BJ (cell line): ENCODE data around the gene TNFRSF19. TPM values are rescaled to one million over a fixed set of nuclear protein-coding genes. Genes with fewer than 3 reads are reported as not detected.
"Not testable (repeated sequence)": the region's sequence is repeated elsewhere in the genome, so short reads cannot be mapped to it uniquely, and the experiment has no call there.

Experiments used
- CTCF ChIA-PET: fragments of 350-600 bp; formaldehyde crosslinking; extraction: SDS; loops from one replicate; lab custom pipeline; 2021; ENCODE audit warnings: antibody characterized with exemption, inconsistent platforms; lab: Yijun Ruan, JAX
- POLR2A ChIA-PET: fragments of 300-600 bp; sonication (Branson Sonifier 250); formaldehyde crosslinking; extraction: SDS; loops from one replicate; lab custom pipeline; 2021; ENCODE audit warnings: antibody characterized with exemption; lab: Charles Lee
- DNase-seq: peaks from one replicate; pipeline ENCODE4 v3.0.0-alpha.2; 2011; ENCODE audit warnings: low read depth
- H3K27me3 ChIP-seq: 2 replicates; pipeline ENCODE4 v1.6.0; 2011; ENCODE audit warnings: low read length; ENCODE audit not compliant: control insufficient read depth, insufficient read depth
- H3K36me3 ChIP-seq: 2 replicates; pipeline ENCODE4 v1.5.1; 2011; ENCODE audit warnings: low read length; ENCODE audit not compliant: control insufficient read depth, insufficient read depth
- H3K4me3 ChIP-seq: 2 replicates; pipeline ENCODE4 v1.5.1; 2011; ENCODE audit warnings: low read depth, mild to moderate bottlenecking, control low read depth, low read length
- polyA plus RNA-seq: library from polyadenylated mRNA; depleted of rRNA; stranded (reverse); fragments of >200 nt; gene quantifications from 2 replicates; pipeline ENCODE4 v1.2.3, GENCODE V29; 2011
- TF ChIP-seq, protein P1 (sequence below): IDR thresholded peaks from 2 replicates; pipeline ENCODE4 v1.5.1; 2011; ENCODE audit warnings: low read depth, mild to moderate bottlenecking, control low read depth, inconsistent platforms, low read length, moderate library complexity; ENCODE audit not compliant: insufficient read depth

Gene TNFRSF19
- polyA plus RNA-seq, 1 experiment: 14.8 TPM

DNA sequence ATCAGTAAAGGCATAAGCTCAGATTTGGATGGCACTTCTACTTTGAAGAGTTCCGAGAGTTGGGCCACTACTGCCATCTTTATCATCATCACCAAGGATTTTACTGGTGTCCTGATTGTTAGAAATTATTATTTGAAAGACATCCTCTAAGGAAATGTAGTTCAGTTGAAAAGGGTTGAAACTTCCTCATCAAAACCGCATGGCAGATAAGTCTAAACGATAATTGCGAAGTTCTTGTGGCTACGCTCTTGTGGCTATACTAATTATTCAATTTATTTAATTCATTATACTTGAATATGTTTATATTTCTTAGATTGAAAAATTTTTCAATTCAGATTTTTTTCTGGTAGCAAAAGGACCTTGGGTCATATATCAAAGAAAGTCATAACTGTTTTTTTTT is 22.4 kb downstream of the TNFRSF19 start:
- TF ChIP-seq, protein P1, sequence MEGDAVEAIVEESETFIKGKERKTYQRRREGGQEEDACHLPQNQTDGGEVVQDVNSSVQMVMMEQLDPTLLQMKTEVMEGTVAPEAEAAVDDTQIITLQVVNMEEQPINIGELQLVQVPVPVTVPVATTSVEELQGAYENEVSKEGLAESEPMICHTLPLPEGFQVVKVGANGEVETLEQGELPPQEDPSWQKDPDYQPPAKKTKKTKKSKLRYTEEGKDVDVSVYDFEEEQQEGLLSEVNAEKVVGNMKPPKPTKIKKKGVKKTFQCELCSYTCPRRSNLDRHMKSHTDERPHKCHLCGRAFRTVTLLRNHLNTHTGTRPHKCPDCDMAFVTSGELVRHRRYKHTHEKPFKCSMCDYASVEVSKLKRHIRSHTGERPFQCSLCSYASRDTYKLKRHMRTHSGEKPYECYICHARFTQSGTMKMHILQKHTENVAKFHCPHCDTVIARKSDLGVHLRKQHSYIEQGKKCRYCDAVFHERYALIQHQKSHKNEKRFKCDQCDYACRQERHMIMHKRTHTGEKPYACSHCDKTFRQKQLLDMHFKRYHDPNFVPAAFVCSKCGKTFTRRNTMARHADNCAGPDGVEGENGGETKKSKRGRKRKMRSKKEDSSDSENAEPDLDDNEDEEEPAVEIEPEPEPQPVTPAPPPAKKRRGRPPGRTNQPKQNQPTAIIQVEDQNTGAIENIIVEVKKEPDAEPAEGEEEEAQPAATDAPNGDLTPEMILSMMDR: no peak
- no peak for DNase-seq
- Histone ChIP-seq H3K27me3 (no peaks in the 10 kb centered on the region), H3K4me3 (no peak overlapping the region), H3K36me3 (peaks cover 1% of the 10 kb centered on the region; the same call in 1 of the 2 replicates)
- POLR2A ChIA-PET: no interaction called here
- CTCF ChIA-PET: no interaction called here

DNA sequence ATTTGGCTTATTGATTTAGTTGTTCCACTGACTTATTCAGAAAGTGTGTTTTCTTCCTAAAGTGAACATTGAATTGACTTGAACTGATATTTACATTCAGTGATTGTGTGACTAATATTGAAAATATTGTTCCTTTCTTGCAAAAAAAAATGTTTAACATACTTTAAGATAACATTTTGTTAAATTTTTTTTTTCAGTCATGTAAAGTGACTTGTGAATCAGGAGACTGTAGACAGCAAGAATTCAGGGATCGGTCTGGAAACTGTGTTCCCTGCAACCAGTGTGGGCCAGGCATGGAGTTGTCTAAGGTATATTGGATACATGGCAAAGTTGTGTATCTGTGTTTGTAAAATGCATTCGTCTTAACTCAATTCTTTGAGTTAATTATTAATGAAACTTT is 22.9 kb downstream of the TNFRSF19 start:
- Histone ChIP-seq H3K27me3 (no peaks in the 10 kb centered on the region), H3K4me3 (no peak overlapping the region), H3K36me3 (peaks cover 1% of the 10 kb centered on the region; the same call in 1 of the 2 replicates)
- ChIA-PET POLR2A (no interaction called here), CTCF (no interaction called here)
- no peak for DNase-seq
- TF ChIP-seq, protein P1: no peak

DNA sequence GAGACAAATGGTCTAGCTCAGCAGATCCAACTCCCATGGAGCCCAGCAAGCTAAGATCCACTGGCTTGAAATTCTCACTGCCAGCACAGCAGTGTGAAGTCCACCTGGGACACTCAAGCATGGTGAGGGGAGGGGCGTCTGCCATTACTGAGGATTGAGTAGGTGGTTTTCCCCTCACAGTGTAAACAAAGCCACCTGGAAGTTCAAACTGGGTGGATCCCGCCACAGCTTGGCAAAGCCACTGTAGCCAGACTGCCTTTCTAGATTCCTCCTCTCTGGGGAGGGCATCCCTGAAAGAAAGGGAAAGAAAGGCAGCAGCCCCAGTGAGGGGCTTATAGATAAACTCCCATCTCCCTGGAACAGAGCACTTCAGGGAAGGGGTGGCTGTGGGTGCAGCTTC is 24.1 kb downstream of the TNFRSF19 start:
- H3K27me3 ChIP-seq, H3K36me3 ChIP-seq, POLR2A ChIA-PET, H3K4me3 ChIP-seq, DNase-seq: not testable (repeated sequence)
- CTCF ChIA-PET: interaction anchor here (0.7 kb wide), 1 partner anchor 19 kb away, joined by 3 read pairs; no protein-coding TSS in a partner anchor

DNA sequence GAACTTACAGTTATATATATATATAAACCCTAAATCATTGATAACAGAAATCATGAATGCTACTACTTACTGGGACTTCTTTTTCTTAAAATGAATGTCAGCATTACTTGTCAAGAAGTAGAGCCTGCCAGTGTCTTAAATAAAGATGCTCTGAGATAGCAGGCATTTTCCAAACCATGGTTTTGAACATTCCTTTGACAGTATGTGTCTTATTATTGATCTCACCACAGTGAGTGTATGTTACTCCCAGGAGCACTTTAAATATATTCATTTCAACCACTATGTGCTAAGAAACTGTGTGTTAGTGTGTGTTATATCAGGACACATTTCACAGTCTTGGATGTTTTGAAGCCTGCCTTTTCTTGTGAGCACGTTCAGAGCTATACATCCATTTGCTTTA is 28.2 kb downstream of the TNFRSF19 start:
- TF ChIP-seq, protein P1: no peak
- CTCF ChIA-PET: no interaction called here

DNA sequence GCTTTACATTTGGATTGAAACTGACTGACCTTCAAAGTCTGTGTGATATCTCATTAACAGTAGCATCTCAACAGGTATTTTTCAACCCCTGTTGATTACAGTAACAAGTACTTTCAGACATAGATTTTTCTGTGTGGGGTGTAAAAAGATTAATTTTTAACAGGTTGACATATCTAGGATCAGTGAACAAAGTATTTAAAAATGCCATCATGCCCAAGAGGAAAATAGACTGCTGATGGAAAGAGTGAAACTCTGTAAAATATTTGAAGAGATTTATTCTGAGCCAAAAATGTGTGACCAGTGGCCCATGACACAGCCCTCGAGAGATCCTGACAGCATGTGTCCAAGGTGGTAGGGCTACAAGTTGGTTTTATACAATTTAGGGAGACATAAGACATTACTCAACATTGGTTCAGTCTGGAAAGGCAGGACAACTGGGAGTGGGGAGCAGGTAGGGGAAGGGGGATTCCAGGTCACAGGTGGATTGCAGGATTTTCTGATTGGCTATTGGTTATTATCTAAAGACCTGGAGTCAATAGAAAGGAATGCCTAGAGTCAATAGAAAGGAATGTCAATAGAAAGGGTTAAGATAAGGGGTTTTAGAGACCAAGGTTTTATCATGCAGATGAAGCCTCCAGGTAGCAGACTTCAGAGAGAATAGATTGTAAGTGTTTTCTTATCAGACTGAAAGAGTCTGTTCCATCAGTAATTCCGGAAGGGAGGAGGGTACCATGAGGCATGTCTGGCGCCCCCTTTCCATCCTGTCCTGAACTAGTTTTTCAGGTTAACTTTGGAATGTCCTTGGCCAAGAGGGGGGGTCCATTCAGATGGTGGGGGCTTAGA is 29.1 kb downstream of the TNFRSF19 start:
- ChIA-PET POLR2A (no interaction called here), CTCF (interaction anchor here (0.6 kb wide), 1 partner anchor 9 kb away, joined by 4 read pairs; no protein-coding TSS in a partner anchor)
- Histone ChIP-seq H3K4me3 (no peak overlapping the region), H3K27me3 (no peaks in the 10 kb centered on the region), H3K36me3 (no peaks in the 10 kb centered on the region)
- TF ChIP-seq, protein P1: no peak
- DNase-seq: no peak

More for the DNA sequence above, 28.2 kb downstream of the TNFRSF19 start:
- H3K36me3 ChIP-seq: peaks cover 1% of the 10 kb centered on the region; the same call in 1 of the 2 replicates
- POLR2A ChIA-PET: no interaction called here
- H3K27me3 ChIP-seq: no peaks in the 10 kb centered on the region
- DNase-seq: no peak
- no peak overlapping the region for H3K4me3 ChIP-seq
